CD4-positive, alpha-beta T cell treated with Interleukin-4 for 1 hour (primary cell): Measurements from ENCODE around the gene AARSD1.
"Not testable (repeated sequence)": the region's sequence is repeated elsewhere in the genome, so short reads cannot be mapped to it uniquely, and the experiment has no call there.

ENCODE experiments used
- DNase-seq, 2 donors: peaks; one replicate each; pipeline ENCODE4 v3.0.0-alpha.2; 2020 to 2022

Gene AARSD1

GRCh38 chr17:42964161-42964932 lies at the start of gene AARSD1:
AARSD1 (minus strand) TSS chr17:42964454; CDS start chr17:42964440, 14 bp downstream.
- peak; percentile 93 for DNase-seq

DNA sequence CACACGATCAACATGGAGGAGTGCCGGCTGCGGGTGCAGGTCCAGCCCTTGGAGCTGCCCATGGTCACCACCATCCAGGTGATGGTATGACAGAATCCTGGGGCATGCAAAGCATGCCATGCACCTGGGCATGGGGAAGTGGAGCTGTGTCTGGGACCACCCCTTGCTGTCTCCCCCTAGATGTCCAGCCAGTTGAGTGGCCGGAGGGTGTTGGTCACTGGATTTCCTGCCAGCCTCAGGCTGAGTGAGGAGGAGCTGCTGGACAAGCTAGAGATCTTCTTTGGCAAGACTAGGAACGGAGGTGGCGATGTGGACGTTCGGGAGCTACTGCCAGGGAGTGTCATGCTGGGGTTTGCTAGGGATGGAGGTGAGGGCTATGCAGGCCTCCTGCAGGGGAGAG lies 49.0 kb upstream of the AARSD1 start:
- DNase-seq, result no peak

- no peak for DNase-seq
These were observed 47.6 kb upstream of the AARSD1 start for GRCh38 chr17:43011728-43012472.

- no peak for DNase-seq
These were observed 46.5 kb upstream of the AARSD1 start for GRCh38 chr17:43010667-43011308.

DNA sequence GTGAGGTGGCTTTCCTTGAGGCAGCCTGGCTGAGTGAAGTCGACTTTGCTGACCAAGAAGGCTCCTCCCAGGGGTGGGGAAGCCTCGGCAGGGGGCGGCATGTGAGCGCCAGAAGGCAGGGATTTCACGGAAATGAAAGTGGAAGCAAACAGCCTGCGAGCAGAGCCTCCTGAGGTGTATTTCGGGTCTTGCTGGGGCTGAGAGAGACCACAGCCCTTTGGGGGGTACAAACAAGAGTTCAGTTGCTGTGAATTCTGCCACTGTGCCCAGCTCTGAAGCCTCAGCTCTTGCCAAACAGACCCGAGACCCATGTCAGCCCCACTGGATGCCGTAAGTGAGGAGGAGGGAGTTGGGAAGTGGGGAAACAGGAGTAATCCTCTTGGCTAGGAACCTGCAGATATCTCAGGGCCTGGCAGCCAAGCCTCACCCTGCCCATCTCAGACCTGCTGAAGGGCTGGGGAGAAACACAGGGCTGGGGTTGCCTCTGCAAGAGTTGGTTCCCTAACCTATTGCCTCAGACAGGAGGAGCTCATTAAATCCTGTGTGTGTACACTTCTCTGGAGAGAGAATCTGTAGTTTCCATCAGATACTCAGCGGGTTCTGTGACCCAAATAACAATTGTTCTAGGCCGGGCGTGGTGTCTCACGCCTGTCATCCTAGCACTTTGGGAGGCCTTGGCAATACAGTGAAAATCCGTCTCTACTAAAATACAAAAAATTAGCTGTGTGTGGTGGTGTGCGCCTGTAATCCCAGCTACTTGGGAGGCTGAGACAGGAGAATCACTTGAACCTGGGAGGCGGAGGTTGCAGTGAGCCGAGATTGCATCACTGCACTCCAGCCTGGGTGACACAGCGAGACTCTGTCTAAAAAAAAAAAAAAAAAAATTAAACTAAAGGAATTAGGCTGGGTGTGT lies 42.6 kb upstream of the AARSD1 start, which contains the start of gene IFI35:
Gene IFI35, plus strand, starts transcription at position 146 of the 913 bp plus-strand sequence. Its CDS starts 164 bp downstream, at position 310.
- peak; percentile 87 to 88 for DNase-seq

- DNase-seq, result no peak
These were observed 39.4 kb upstream of the AARSD1 start for GRCh38 chr17:43003542-43004172.

GRCh38 chr17:43000894-43001293 lies 36.6 kb upstream of the AARSD1 start:
- not testable (repeated sequence) for DNase-seq

GRCh38 chr17:42999003-42999525 lies 34.8 kb upstream of the AARSD1 start:
- DNase-seq, result no peak

DNA sequence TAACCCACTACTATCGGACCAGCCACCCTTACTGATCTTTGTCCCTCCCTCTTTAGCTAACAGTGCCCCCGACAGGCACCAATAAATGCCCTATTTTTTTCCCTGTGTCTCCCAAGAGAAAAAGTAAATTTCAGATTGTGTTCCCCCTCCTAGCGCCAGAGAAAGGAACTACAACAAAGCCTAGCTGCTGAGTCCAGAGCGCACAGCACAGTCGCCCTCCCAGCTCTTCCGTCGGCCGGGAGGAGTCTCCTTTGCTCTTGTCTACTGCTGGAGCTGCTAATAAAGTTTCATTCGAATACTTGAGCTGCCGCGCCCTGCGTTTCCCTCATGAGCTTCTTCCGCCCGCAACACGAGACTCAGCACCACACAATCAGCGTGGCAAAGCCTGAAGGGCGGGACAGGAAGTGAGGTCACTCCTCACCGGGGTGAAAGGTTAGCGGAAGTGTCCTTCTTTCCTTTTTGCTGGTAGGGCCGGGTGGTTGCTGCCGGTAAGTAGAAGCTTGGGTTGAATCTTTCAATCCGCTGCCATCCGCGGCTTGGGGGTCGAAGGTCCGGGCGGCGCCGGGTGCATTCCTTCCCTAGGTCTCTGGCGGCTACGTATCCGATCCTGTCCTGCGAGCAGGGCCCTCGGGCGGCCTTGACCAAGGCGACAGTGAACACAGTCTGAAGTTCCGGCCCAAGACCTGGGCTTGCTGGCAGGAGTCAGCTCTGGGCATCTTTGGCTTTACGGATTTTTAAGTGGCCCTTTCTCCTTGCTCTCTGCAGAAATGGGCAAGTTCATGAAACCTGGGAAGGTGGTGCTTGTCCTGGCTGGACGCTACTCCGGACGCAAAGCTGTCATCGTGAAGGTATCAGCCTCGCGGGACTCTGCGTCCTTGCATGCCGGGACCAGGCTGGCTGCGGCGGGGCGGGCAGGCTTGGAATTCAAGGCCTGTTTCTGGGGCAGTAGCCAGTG lies 34.0 kb upstream of the AARSD1 start, which contains the start of gene RPL27:
Gene RPL27, plus strand, starts transcription at position 436 of the 955 bp plus-strand sequence. Its CDS starts 332 bp downstream, at position 768.
- peak; percentile 99 for DNase-seq

DNA sequence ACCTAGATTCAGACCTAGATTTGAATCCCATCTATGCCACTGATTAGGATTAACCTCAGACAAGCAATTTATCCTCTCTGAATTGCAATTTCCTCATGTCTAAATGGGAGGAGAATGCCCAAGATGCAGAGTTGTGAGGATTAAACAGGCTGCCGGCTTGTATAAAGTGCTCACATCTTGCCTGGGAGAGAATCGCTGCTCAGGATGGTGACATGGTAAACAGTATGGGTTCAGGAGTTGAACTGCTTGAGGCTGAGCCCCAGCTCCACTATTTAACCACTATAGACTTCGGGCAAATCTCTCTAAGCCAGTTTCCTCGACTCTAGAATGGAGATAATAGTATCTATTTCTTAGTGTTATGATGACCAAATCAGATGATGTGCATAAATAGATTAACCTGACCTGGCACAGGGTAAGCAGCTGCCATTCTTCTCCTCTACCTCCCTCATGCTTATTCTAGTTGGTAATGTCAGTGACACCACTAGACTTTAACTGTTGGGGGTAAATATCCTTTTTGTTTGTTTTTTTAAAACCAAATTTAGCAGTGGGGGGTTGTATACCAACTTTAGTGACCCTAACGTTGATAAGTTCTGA lies 33.2 kb upstream of the AARSD1 start:
- DNase-seq, result no peak

DNA sequence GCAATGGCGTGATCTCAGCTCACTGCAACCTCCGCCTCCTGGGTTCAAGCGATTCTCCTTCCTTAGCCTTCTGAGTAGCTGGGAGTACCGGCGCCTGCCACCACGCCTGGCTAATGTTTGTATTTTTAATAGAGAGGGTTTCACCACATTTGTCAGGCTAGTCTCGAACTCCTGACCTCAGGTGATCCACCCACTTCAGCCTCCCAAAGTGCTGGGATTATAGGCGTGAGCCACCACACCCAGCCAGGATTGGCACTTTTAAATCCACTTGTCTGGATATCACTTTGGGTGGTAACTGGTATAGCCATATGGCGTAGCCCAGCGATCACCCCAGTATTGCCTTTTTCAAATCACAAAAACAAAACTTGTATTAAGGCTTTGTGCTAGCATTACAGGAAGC lies 29.7 kb upstream of the AARSD1 start:
- DNase-seq, result not testable (repeated sequence)

- DNase-seq, result no peak
These were observed 28.6 kb upstream of the AARSD1 start for GRCh38 chr17:42992872-42993271.

DNA sequence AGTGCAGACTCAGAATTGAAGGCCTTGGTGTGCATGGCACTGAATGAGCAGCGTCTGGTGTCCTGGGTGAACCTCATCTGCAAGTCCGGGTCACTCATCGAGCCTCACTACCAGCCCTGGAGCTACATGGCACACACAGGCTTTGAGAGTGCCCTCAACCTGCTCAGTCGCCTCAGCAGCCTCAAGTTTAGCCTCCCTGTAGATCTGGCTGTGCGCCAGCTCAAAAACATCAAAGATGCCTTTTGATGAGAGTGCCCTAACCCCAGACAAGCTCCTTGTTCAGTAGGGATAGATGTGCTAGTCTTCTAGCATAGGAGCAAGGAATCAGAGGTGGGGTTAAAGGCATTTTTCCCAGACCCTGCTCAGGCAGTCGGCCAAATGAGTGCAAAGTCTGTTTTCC lies 27.2 kb upstream of the AARSD1 start:
- DNase-seq, result no peak

GRCh38 chr17:42989726-42990652 lies 25.7 kb upstream of the AARSD1 start:
- DNase-seq, result no peak

DNA sequence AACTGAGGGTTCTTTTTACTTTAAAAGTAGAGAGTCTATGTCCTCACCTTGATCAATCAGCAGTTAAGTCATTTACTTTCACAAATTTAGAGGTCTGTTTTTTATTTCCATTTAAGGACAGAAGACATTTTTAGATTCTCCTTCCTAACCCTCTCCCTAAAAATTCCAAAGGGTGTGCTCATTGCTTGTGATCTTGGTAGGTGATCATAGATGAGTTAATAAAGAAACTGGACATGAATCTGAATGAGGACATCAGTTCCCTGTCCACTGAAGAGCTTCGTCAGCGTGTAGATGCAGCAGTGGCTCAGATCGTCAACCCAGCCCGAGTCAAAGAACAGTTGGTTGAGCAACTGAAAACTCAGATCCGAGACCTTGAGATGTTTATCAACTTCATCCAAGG lies 24.9 kb upstream of the AARSD1 start:
- DNase-seq, result no peak

DNA sequence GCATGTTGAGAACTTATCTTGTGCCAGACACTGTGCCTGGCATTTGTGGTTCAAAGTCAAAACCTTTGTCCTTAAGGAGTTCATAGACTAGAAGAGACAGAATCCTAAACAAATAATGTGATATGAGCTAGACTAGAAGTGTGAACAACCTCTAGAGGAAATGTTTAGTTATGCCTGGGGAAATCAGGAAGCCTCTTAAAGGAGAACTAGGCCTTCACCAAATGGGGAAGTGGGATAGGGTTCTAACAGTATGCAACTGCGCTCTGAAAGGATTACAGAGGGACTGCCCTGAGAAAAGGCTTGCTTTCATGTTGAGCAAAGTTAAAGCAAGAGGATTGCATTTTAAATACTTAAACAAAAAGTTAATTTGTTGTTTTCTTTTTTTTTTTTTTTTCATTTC lies 21.0 kb upstream of the AARSD1 start:
- peak in 1 of 2 donors; percentile 22 for DNase-seq

DNA sequence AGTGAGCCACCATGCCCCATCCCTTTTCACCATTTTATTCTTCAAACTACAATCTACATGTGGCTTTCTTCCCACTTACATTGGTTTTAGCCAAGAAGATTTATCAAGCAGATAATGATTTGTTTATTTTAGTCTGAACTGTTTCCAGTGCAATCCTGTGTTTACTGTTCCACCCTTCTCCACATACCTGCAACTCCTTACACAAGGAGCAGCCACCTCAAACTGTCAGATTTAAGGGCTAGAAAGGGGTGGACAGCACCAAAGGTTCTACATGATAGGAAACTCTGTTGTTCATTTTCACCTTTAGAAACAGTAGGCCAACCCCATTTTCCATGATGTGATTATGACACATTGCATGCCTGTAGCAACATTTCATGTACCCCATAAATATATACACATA lies 18.0 kb upstream of the AARSD1 start:
- DNase-seq, result no peak

DNA sequence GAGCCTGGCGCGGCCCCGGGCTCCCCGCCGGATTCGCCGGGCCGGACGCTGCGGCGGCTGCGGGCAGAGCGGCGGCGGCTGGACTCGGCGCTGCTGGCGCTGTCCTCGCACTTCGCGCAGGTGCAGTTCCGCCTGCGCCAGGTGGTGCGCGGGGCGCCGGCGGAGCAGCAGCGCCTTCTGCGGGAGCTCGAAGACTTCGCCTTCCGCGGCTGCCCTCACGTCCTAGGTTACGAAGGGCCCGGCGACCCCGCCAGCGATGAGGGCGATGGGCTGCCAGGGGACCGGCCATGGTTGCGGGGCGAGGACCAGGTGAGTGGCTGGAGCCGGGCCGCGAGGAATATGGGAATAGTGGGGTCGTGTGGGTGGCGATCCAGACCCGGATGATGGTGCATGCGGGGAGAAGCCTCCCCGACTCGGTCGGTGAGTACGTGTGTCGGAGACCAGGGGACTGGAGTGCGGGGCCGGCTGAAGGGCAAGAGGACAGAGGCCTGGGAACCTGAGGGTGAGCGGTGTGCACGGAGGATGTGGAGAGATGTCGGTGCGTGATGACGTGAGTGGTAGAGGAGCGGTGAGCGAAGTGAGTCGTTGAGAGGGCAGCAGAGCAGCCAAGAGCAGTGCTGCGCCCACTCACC lies 16.6 kb upstream of the AARSD1 start:
- DNase-seq, result peak; percentile 49 to 54
